H1 (cell line): ENCODE results near the gene MIR17HG. TPM values are rescaled to one million over a fixed set of nuclear protein-coding genes. Genes with fewer than 3 reads are reported as not detected.

Experiments used
- CTCF ChIA-PET: fragments of 300-600 bp; sonication (Branson Sonifier 250); formaldehyde crosslinking; loops from one replicate; lab custom pipeline; 2021; ENCODE audit not compliant: partially characterized antibody; lab: Charles Lee
- POLR2A ChIA-PET: fragments of 300-600 bp; sonication (Branson Sonifier 250); formaldehyde crosslinking; loops from one replicate; lab custom pipeline; 2021; ENCODE audit warnings: inconsistent platforms; ENCODE audit not compliant: partially characterized antibody; lab: Charles Lee
- DNase-seq, 2 experiments: peaks; one replicate each; pipeline versions ENCODE4 v3.0.0 to v3.0.0-alpha.2; 2010 to 2022; ENCODE audit warnings: low spot score in 2 of 2, low read depth in 1 of 2, mixed read lengths in 1 of 2
- FAIRE-seq: peaks from 2 replicates; lab custom pipeline; 2011; peaks lifted over from hg19 to GRCh38; lab: Jason Lieb, UNC
- H2AFZ ChIP-seq: 2 replicates; pipeline ENCODE4 v1.8.1; 2012; ENCODE audit warnings: low read length, inconsistent platforms
- H2AK5ac ChIP-seq: 2 replicates; pipeline ENCODE4 v1.6.1; 2013; ENCODE audit warnings: low read depth, low read length
- H2BK120ac ChIP-seq: replicated peaks from 2 replicates; pipeline ENCODE3; 2013; ENCODE audit warnings: low read depth, low read length, inconsistent platforms
- H2BK12ac ChIP-seq: 2 replicates; pipeline ENCODE4 v1.6.1; 2013; ENCODE audit warnings: low read depth, low read length
- H2BK15ac ChIP-seq: 2 replicates; pipeline ENCODE4 v1.6.1; 2013; ENCODE audit warnings: low read length
- H2BK20ac ChIP-seq: 2 replicates; pipeline ENCODE4 v1.6.1; 2013; ENCODE audit warnings: low read length
- H2BK5ac ChIP-seq: 2 replicates; pipeline ENCODE4 v1.6.1; 2013; ENCODE audit warnings: low read depth, low read length
- H3K14ac ChIP-seq: 2 replicates; pipeline ENCODE4 v1.6.1; 2013; ENCODE audit warnings: inconsistent platforms; ENCODE audit not compliant: insufficient read length
- H3K18ac ChIP-seq: 2 replicates; pipeline ENCODE4 v1.6.1; 2013; ENCODE audit warnings: low read length; ENCODE audit errors: extremely low read depth
- H3K23ac ChIP-seq: 2 replicates; pipeline ENCODE4 v1.6.1; 2013; ENCODE audit warnings: inconsistent platforms; ENCODE audit not compliant: insufficient read length
- H3K23me2 ChIP-seq: 2 replicates; pipeline ENCODE4 v1.6.1; 2013; ENCODE audit warnings: low read depth, low read length
- H3K27ac ChIP-seq: 2 replicates; pipeline ENCODE4 v1.6.1; 2011; ENCODE audit warnings: low read depth, low read length, inconsistent platforms
- H3K27me3 ChIP-seq, 4 experiments: replicated peaks in 1 of 4; 1 replicate in 1 of 4; 2 replicates in 3 of 4; pipeline versions ENCODE4 v1.6.1 to v1.8.1; 2011 to 2013; ENCODE audit warnings: low read length in 3 of 4, mild to moderate bottlenecking in 3 of 4, inconsistent platforms in 2 of 4, mixed read lengths in 2 of 4, moderate library complexity in 1 of 4; ENCODE audit not compliant: control insufficient read depth in 3 of 4, insufficient read depth in 3 of 4; ENCODE audit errors: extremely low read depth in 1 of 4
- H3K36me3 ChIP-seq, 4 experiments: 2 replicates each; pipeline versions ENCODE4 v1.6.1 to v1.8.1; 2011 to 2013; ENCODE audit warnings: mild to moderate bottlenecking in 4 of 4, low read length in 3 of 4, moderate library complexity in 2 of 4, control low read depth in 1 of 4, inconsistent platforms in 1 of 4; ENCODE audit not compliant: insufficient read depth in 4 of 4, control insufficient read depth in 2 of 4
- H3K4ac ChIP-seq: replicated peaks from 2 replicates; pipeline ENCODE3; 2013; ENCODE audit warnings: low read length, low read depth, mixed read lengths, inconsistent platforms; ENCODE audit not compliant: insufficient read length
- H3K4me1 ChIP-seq, 4 experiments: replicated peaks in 1 of 4; 1 replicate in 1 of 4; 2 replicates in 3 of 4; pipeline versions ENCODE4 v1.6.1 to v1.8.1; 2011 to 2013; ENCODE audit warnings: low read length in 3 of 4, inconsistent platforms in 2 of 4, mixed read lengths in 1 of 4; ENCODE audit not compliant: insufficient read depth in 4 of 4, control insufficient read depth in 3 of 4
- H3K4me2 ChIP-seq, 2 experiments: 2 replicates each; pipeline versions ENCODE4 v1.6.1 to v1.8.1; 2011 to 2013; ENCODE audit warnings: low read depth in 2 of 2, low read length in 2 of 2, control low read depth in 1 of 2, inconsistent platforms in 1 of 2, mild to moderate bottlenecking in 1 of 2; ENCODE audit not compliant: insufficient read depth in 1 of 2
- H3K4me3 ChIP-seq, 4 experiments: fragments of 200-600, 300-600 bp in 1 of 4; sonication (generic), shearing (Covaris generic), sonication (Bioruptor Twin) in 1 of 4; 2 replicates each; pipeline versions ENCODE4 v1.5.1 to v1.8.1; 2011 to 2016; ENCODE audit warnings: low read length in 4 of 4, low read depth in 3 of 4, control low read depth in 2 of 4, inconsistent platforms in 2 of 4, mild to moderate bottlenecking in 2 of 4, mixed read lengths in 1 of 4, moderate library complexity in 1 of 4; ENCODE audit not compliant: insufficient read depth in 2 of 4; ENCODE audit errors: extremely low read depth in 1 of 4
- H3K56ac ChIP-seq: replicated peaks from 2 replicates; pipeline ENCODE3; 2013; ENCODE audit warnings: low read depth, mild to moderate bottlenecking, mixed read lengths, low read length, inconsistent platforms; ENCODE audit not compliant: insufficient read length
- H3K79me1 ChIP-seq: 2 replicates; pipeline ENCODE4 v1.6.1; 2013; ENCODE audit warnings: low read depth, low read length, control low read depth
- H3K79me2 ChIP-seq, 2 experiments: 2 replicates each; pipeline versions ENCODE4 v1.6.1 to v1.8.1; 2012 to 2013; ENCODE audit warnings: low read length in 2 of 2, mild to moderate bottlenecking in 2 of 2, inconsistent platforms in 1 of 2; ENCODE audit not compliant: insufficient read depth in 2 of 2, control insufficient read depth in 1 of 2
- H3K9ac ChIP-seq, 4 experiments: replicated peaks in 1 of 4; 1 replicate in 1 of 4; 2 replicates in 3 of 4; pipeline versions ENCODE4 v1.6.1 to v1.8.1; 2011 to 2013; ENCODE audit warnings: low read depth in 3 of 4, low read length in 3 of 4, control low read depth in 2 of 4, mild to moderate bottlenecking in 2 of 4, moderate library complexity in 2 of 4, inconsistent platforms in 1 of 4; ENCODE audit errors: extremely low read depth in 1 of 4
- H3K9me3 ChIP-seq, 2 experiments: 2 replicates each; pipeline versions ENCODE4 v1.6.1 to v1.8.1; 2012 to 2013; ENCODE audit warnings: mild to moderate bottlenecking in 2 of 2, moderate library complexity in 2 of 2, control low read depth in 1 of 2, inconsistent platforms in 1 of 2, low read depth in 1 of 2, low read length in 1 of 2, mixed read lengths in 1 of 2; ENCODE audit not compliant: insufficient read depth in 2 of 2
- H4K20me1 ChIP-seq, 2 experiments: replicated peaks in 1 of 2; 2 replicates each; pipeline versions ENCODE3 to v1.8.1; 2011 to 2013; ENCODE audit warnings: inconsistent platforms in 2 of 2, low read length in 2 of 2, mild to moderate bottlenecking in 1 of 2; ENCODE audit not compliant: insufficient read depth in 2 of 2, control insufficient read depth in 1 of 2
- H4K5ac ChIP-seq: 2 replicates; pipeline ENCODE4 v1.6.1; 2013; ENCODE audit warnings: low read length, low read depth, mixed read lengths, inconsistent platforms; ENCODE audit not compliant: insufficient read length
- H4K8ac ChIP-seq: 2 replicates; pipeline ENCODE4 v1.8.0; 2013; ENCODE audit warnings: mild to moderate bottlenecking, moderate library complexity, low read length, inconsistent platforms; ENCODE audit not compliant: insufficient read depth; ENCODE audit errors: extremely low read depth
- H4K91ac ChIP-seq: replicated peaks from 2 replicates; pipeline ENCODE3; 2013; ENCODE audit warnings: low read length, mixed read lengths, inconsistent platforms; ENCODE audit not compliant: insufficient read length
- TAF1 ChIP-seq: IDR thresholded peaks from 2 replicates; pipeline ENCODE4 v1.6.1; 2011; ENCODE audit warnings: mild to moderate bottlenecking, low read depth, low read length
- WGBS, 2 experiments: shearing (Covaris generic) in 1 of 2; methylation state at CpG; one replicate each; pipeline versions ENCODE4 v1.1.6 to v1.1.7; 2013 to 2015; ENCODE audit warnings: low lambda C conversion rate in 2 of 2, mixed read lengths in 2 of 2, inconsistent platforms in 1 of 2, low coverage in 1 of 2, missing lambda C conversion rate in 1 of 2; ENCODE audit not compliant: insufficient replicate concordance in 2 of 2, insufficient coverage in 1 of 2, insufficient read length in 1 of 2; ENCODE audit errors: extremely low coverage in 1 of 2, missing lambda C conversion rate in 1 of 2; 5-methylcytosine and 5-hydroxymethylcytosine counted together
- polyA plus RNA-seq, 7 experiments: library from polyadenylated mRNA; depleted of rRNA in 3 of 7; stranded (reverse) in 5 of 7; unstranded in 2 of 7; fragments of >200 nt in 5 of 7; fragments of 200-250 nt in 2 of 7; gene quantifications; 1 replicate in 5 of 7; 2 replicates in 1 of 7; 4 replicates in 1 of 7; pipeline versions ENCODE4 v1.2.1 to v1.2.3, GENCODE V29; 2011 to 2013; ENCODE audit warnings: missing spikeins in 2 of 7, mixed read lengths in 2 of 7
- total RNA-seq: library from RNA; stranded (reverse); fragmentation: NEBNext Ultra II Directional; extraction: Animal tissue kit (Norgen Biotek cat#: 25700); gene quantifications from 2 replicates; pipeline ENCODE4 v1.2.1, GENCODE V29; 2021

Gene MIR17HG
- total and polyA plus RNA-seq, 2 of the 8 experiments (the other 6 are each of a cell fraction or from before 2014, with no cell fraction given): 11.5 to 36.9 TPM

GRCh38 chr13:91326146-91326545 lies 21.3 kb upstream of the MIR17HG start:
- no peaks in the 10 kb centered on the region for H3K36me3 ChIP-seq
- no peak overlapping the region for H2BK120ac ChIP-seq
- no peak overlapping the region for H2AK5ac ChIP-seq
- H3K56ac ChIP-seq: no peak overlapping the region
- no peaks in the 10 kb centered on the region for H3K9me3 ChIP-seq
- H3K23me2 ChIP-seq: no peaks in the 10 kb centered on the region
- H3K79me2 ChIP-seq: no peaks in the 10 kb centered on the region
- no peak overlapping the region for H3K27ac ChIP-seq
- H3K27me3 ChIP-seq: no peaks in the 10 kb centered on the region
- no peak overlapping the region for H4K5ac ChIP-seq
- TF ChIP-seq TAF1: no peak
- H2BK12ac ChIP-seq: no peak overlapping the region
- no peak overlapping the region for H3K4me2 ChIP-seq
- H4K8ac ChIP-seq: no peak overlapping the region
- ChIA-PET CTCF (no interaction called here), POLR2A (interaction anchor here (0.7 to 1.3 kb wide), 2 partner anchors 21 to 34 kb away, joined by 3 read pairs; partner anchors contain the start of gene MIR17HG)
- no peak overlapping the region for H3K14ac ChIP-seq
- no peak overlapping the region for H2BK15ac ChIP-seq
- FAIRE-seq (no peak), DNase-seq (no peak)
- H3K18ac ChIP-seq: no peak overlapping the region
- no peaks in the 10 kb centered on the region for H3K4me1 ChIP-seq
- H3K4me3 ChIP-seq: no peak overlapping the region
- H3K9ac ChIP-seq: no peak overlapping the region
- no peaks in the 10 kb centered on the region for H4K20me1 ChIP-seq
- no peak overlapping the region for H3K23ac ChIP-seq
- whole genome bisulfite sequencing, 2 experiments: 93% methylated on average over 7 of the region's 7 CpGs; no CpG with 5 or more reads in 1 of the 2 experiments
- H4K91ac ChIP-seq: no peak overlapping the region
- no peak overlapping the region for H2BK5ac ChIP-seq
- H3K4ac ChIP-seq: no peak overlapping the region
- no peak overlapping the region for H2AFZ ChIP-seq
- H3K79me1 ChIP-seq: no peaks in the 10 kb centered on the region
- no peak overlapping the region for H2BK20ac ChIP-seq
